Liver (tissue), 9 donors: ENCODE results near the gene MAN2C1. TPM values are rescaled to one million over a fixed set of nuclear protein-coding genes. Genes with fewer than 3 reads are reported as not detected.

Experiments
- DNase-seq: peaks from one replicate; pipeline ENCODE4 v3.0.0-alpha.2; 2017; ENCODE audit warnings: low spot score
- H3K27ac ChIP-seq, 2 donors: one replicate each; pipeline ENCODE4 v1.7.0; 2013; ENCODE audit warnings: inconsistent platforms in 2 of 2, low read length in 2 of 2, control low read depth in 1 of 2, low read depth in 1 of 2, mild to moderate bottlenecking in 1 of 2
- H3K27me3 ChIP-seq, 4 donors: one replicate each; pipeline versions ENCODE4 v1.6.1 to v1.7.0; 2013; ENCODE audit warnings: low read length in 3 of 4, inconsistent platforms in 1 of 4, mild to moderate bottlenecking in 1 of 4, moderate library complexity in 1 of 4; ENCODE audit not compliant: control insufficient read depth in 4 of 4, insufficient read depth in 4 of 4
- H3K36me3 ChIP-seq, 4 donors: one replicate each; pipeline versions ENCODE4 v1.6.1 to v1.7.0; 2013; ENCODE audit warnings: low read length in 3 of 4, mild to moderate bottlenecking in 3 of 4, low read depth in 1 of 4, moderate library complexity in 1 of 4; ENCODE audit not compliant: control insufficient read depth in 4 of 4, insufficient read depth in 3 of 4
- H3K4me1 ChIP-seq, 4 donors: one replicate each; pipeline versions ENCODE4 v1.6.1 to v1.7.0; 2013; ENCODE audit warnings: low read length in 3 of 4, mild to moderate bottlenecking in 3 of 4, moderate library complexity in 1 of 4; ENCODE audit not compliant: control insufficient read depth in 4 of 4, insufficient read depth in 4 of 4
- H3K4me3 ChIP-seq, 3 donors: one replicate each; pipeline versions ENCODE4 v1.6.1 to v1.7.0; 2013; ENCODE audit warnings: low read length in 3 of 3, control low read depth in 1 of 3, low read depth in 1 of 3, mild to moderate bottlenecking in 1 of 3
- H3K9ac ChIP-seq, 2 donors: one replicate each; pipeline ENCODE4 v1.7.0; 2013; ENCODE audit warnings: low read length in 2 of 2, mild to moderate bottlenecking in 2 of 2, moderate library complexity in 2 of 2, control low read depth in 1 of 2, low read depth in 1 of 2
- H3K9me3 ChIP-seq, 4 donors: one replicate each; pipeline versions ENCODE4 v1.6.1 to v1.7.0; 2013; ENCODE audit warnings: low read length in 3 of 4; ENCODE audit not compliant: control insufficient read depth in 4 of 4
- ATF3 ChIP-seq: IDR thresholded peaks from 2 replicates; pipeline ENCODE4 v1.6.1; 2016; ENCODE audit warnings: antibody characterized with exemption
- CTCF ChIP-seq: fragments of 150-350 bp; IDR thresholded peaks from 2 replicates; pipeline ENCODE4 v1.5.1; 2017; ENCODE audit warnings: improper control_type of control experiment, low read depth, low read length; ENCODE audit not compliant: missing input control
- EGR1 ChIP-seq, 2 donors: IDR thresholded peaks; 2 replicates each; pipeline ENCODE4 v1.6.1; 2016 to 2018; ENCODE audit warnings: antibody characterized with exemption in 2 of 2, low read depth in 2 of 2
- FOXA1 ChIP-seq: IDR thresholded peaks from 2 replicates; pipeline ENCODE4 v1.6.1; 2016; ENCODE audit warnings: antibody characterized with exemption
- FOXA2 ChIP-seq: IDR thresholded peaks from 2 replicates; pipeline ENCODE4 v1.6.1; 2016; ENCODE audit warnings: antibody characterized with exemption
- GABPA ChIP-seq, 2 donors: IDR thresholded peaks in 1 of 2; conservative IDR thresholded peaks in 1 of 2; 2 replicates each; pipeline ENCODE4 v1.6.1; 2016; ENCODE audit warnings: antibody characterized with exemption in 2 of 2, mild to moderate bottlenecking in 1 of 2, moderate library complexity in 1 of 2
- HNF4A ChIP-seq, 2 donors: conservative IDR thresholded peaks; 2 replicates each; pipeline ENCODE4 v1.6.1; 2016; ENCODE audit warnings: antibody characterized with exemption in 2 of 2, mild to moderate bottlenecking in 2 of 2
- RAD21 ChIP-seq, 2 donors: IDR thresholded peaks; 2 replicates each; pipeline ENCODE4 v1.6.1; 2016; ENCODE audit warnings: antibody characterized with exemption in 2 of 2, mild to moderate bottlenecking in 2 of 2
- REST ChIP-seq: IDR thresholded peaks from 2 replicates; pipeline ENCODE4 v1.6.1; 2016; ENCODE audit warnings: antibody characterized with exemption, mild to moderate bottlenecking
- RXRA ChIP-seq, 2 donors: IDR thresholded peaks; 2 replicates each; pipeline ENCODE4 v1.6.1; 2017 to 2018; ENCODE audit warnings: antibody characterized with exemption in 2 of 2, mild to moderate bottlenecking in 1 of 2
- TAF1 ChIP-seq: conservative IDR thresholded peaks from 2 replicates; pipeline ENCODE4 v1.6.1; 2016; ENCODE audit warnings: antibody characterized with exemption, mild to moderate bottlenecking
- ZBTB33 ChIP-seq: IDR thresholded peaks from 2 replicates; pipeline ENCODE4 v1.6.1; 2016; ENCODE audit warnings: antibody characterized with exemption
- WGBS: extraction: QIAGEN DNeasy Blood & Tissue Kit; methylation state at CpG from one replicate; pipeline ENCODE4 v1.1.7; 2013; 5-methylcytosine and 5-hydroxymethylcytosine counted together
- polyA plus RNA-seq, 2 donors: library from polyadenylated mRNA; stranded (reverse) in 1 of 2; unstranded in 1 of 2; fragments of 200-250 nt in 1 of 2; fragments of >200 nt in 1 of 2; fragmentation: Nextera tagmentation in 1 of 2; extraction: Ambion mirVana in 1 of 2; gene quantifications; one replicate each; pipeline versions ENCODE4 v1.2.1 to v1.2.3, GENCODE V29; 2013 to 2015
- total RNA-seq, 2 donors: library from RNA; depleted of rRNA; stranded (reverse); fragments of >200 nt; gene quantifications; one replicate each; pipeline ENCODE4 v1.2.3, GENCODE V29; 2014
- donor health status: healthy.
- donor health status: healthy.
- donor health status: healthy.
- donor health status: healthy.
- donor health status: healthy.

The MAN2C1 gene
- total and polyA plus RNA-seq, 4 donors, result 44.3 to 143 (median 59.6) TPM

GRCh38 chr15:75307778-75308390 is 60.5 kb downstream of the MAN2C1 start:
- no peaks in the 10 kb centered on the region for H3K27me3 ChIP-seq
- DNase-seq, result peak; percentile 44
- H3K4me1 ChIP-seq, result peaks cover 0 to 3% (median 1%) of the 10 kb centered on the region in 4 donors
- no peaks in the 10 kb centered on the region for H3K9me3 ChIP-seq
- H3K9ac ChIP-seq, result no peak overlapping the region
- no peaks in the 10 kb centered on the region for H3K36me3 ChIP-seq
- TF ChIP-seq CTCF, result peak; percentile 52
- peak; percentile 74 to 85 for TF ChIP-seq RAD21 (IDR thresholded peaks at IDR 0.05)
- TF ChIP-seq ZBTB33, result no peak
- no peak for TF ChIP-seq TAF1
- no peak overlapping the region for H3K4me3 ChIP-seq
- 33% methylated on average over 15 of the region's 15 CpGs for WGBS
- H3K27ac ChIP-seq, result no peak overlapping the region

DNA sequence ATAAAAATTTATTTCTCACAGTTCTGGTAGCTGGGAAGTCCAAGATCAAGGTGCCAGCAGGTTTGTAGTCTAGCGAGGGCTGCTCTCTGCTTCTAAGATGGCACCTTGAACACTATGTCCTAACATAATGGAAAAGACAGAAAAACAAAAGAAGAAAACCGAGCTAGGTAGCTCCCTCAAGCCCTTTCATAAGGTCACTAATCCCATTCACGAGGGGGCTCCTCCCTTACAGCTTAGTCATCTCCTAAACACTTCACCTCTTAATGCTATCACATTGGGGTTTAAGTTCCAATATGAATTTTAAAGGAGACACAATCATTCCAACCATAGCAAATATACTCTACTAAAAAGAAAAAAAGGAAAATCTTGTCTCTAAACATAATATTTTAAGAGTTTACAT is 62.2 kb downstream of the MAN2C1 start:
- Histone ChIP-seq H3K27me3 (no peaks in the 10 kb centered on the region), H3K27ac (no peak overlapping the region), H3K36me3 (no peaks in the 10 kb centered on the region), H3K4me1 (peaks cover 0 to 3% (median 1%) of the 10 kb centered on the region in 4 donors), H3K9me3 (no peaks in the 10 kb centered on the region), H3K4me3 (no peak overlapping the region), H3K9ac (no peak overlapping the region)
- DNase-seq, result no peak
- no peak for TF ChIP-seq REST
- TF ChIP-seq HNF4A (conservative IDR thresholded peaks at IDR 0.05), result no peak
- TF ChIP-seq EGR1 (IDR thresholded peaks at IDR 0.05; ENCODE audit: low read depth in 2 of 2), result no peak
- TF ChIP-seq FOXA2, result no peak
- TF ChIP-seq TAF1, result no peak
- TF ChIP-seq FOXA1, result no peak
- no peak for TF ChIP-seq ATF3
- TF ChIP-seq GABPA (IDR thresholded peaks at IDR 0.05 in 1 of 2, conservative IDR thresholded peaks at IDR 0.05 in 1 of 2), result no peak
- no peak for TF ChIP-seq RXRA (IDR thresholded peaks at IDR 0.05)
- 68% methylated on average over 3 of the region's 3 CpGs for WGBS

Other genes with a start within 250 kb of the MAN2C1 start
- 1 to 10 TPM; 2.3 to 4.0 TPM for gene C15orf39, start 166.7 kb downstream of the MAN2C1 start, total RNA-seq
- 1 to 10 TPM; 1.2 to 3.7 TPM for gene C15orf39, start 166.7 kb downstream of the MAN2C1 start, polyA plus RNA-seq
- under 1 TPM in 1 of 2 donors, not detected in 1; 0.08 TPM for gene GOLGA6C, start 110.3 kb downstream of the MAN2C1 start, total RNA-seq
- gene GOLGA6C, start 110.3 kb downstream of the MAN2C1 start, polyA plus RNA-seq, result not detected
- gene GOLGA6D, start 85.8 kb downstream of the MAN2C1 start, total RNA-seq, result under 1 TPM; 0.05 to 0.08 TPM
- gene GOLGA6D, start 85.8 kb downstream of the MAN2C1 start, polyA plus RNA-seq, result under 1 TPM; 0.02 to 0.06 TPM
- gene COMMD4, start 32.5 kb downstream of the MAN2C1 start, total RNA-seq, result 10 to 100 TPM; 21.2 to 28.3 TPM
- 10 to 100 TPM; 46.2 to 56.0 TPM for gene COMMD4, start 32.5 kb downstream of the MAN2C1 start, polyA plus RNA-seq
- 10 to 100 TPM in 1 of 2 donors, 1 to 10 TPM in 1; 5.3 to 25.8 TPM for gene NEIL1, start 21.6 kb downstream of the MAN2C1 start, total RNA-seq
- gene NEIL1, start 21.6 kb downstream of the MAN2C1 start, polyA plus RNA-seq, result 10 to 100 TPM; 11.2 to 23.8 TPM
- 10 to 100 TPM; 19.6 to 21.9 TPM for gene SIN3A, start 83.1 kb upstream of the MAN2C1 start, total RNA-seq
- gene SIN3A, start 83.1 kb upstream of the MAN2C1 start, polyA plus RNA-seq, result 1 to 10 TPM; 6.8 to 7.1 TPM
- 10 to 100 TPM in 1 of 2 donors, 1 to 10 TPM in 1; 8.4 to 14.1 TPM for gene PTPN9, start 210.7 kb upstream of the MAN2C1 start, total RNA-seq
- gene PTPN9, start 210.7 kb upstream of the MAN2C1 start, polyA plus RNA-seq, result 1 to 10 TPM; 5.4 to 6.6 TPM